Hair follicle dermal papilla cell (primary cell): Measurements from ENCODE around the gene TFF3. TPM values are rescaled to one million over a fixed set of nuclear protein-coding genes. Genes with fewer than 3 reads are reported as not detected.

Experiments
- total RNA-seq: library from RNA; depleted of rRNA; stranded (reverse); fragments of >200 nt; gene quantifications from 2 replicates; pipeline ENCODE4 v1.2.3, GENCODE V29; 2012

The TFF3 gene, protein sequence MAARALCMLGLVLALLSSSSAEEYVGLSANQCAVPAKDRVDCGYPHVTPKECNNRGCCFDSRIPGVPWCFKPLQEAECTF
- total RNA-seq, result not detected in 2 replicates

GRCh38 chr21:42315296-42315891 is at the start of gene TFF3:
Gene TFF3, minus strand, starts transcription at chr21:42315409. Its CDS starts 35 bp downstream, at chr21:42315374.

GRCh38 chr21:42350927-42351426 is 35.8 kb upstream of the TFF3 start, which contains the start of gene TFF2:
Gene TFF2, minus strand, starts transcription at chr21:42350994. Its CDS starts 37 bp downstream, at chr21:42350957.

Other genes starting within 250 kb of the TFF3 start
- under 0.01 TPM in 1 of 2 replicates, not detected in the other for gene UMODL1, start 244.1 kb downstream of the TFF3 start, total RNA-seq
- gene ABCG1, start 96.3 kb downstream of the TFF3 start, total RNA-seq, result under 0.01 TPM in 1 of 2 replicates, not detected in the other
- not detected in 2 replicates for gene TFF2, start 35.6 kb upstream of the TFF3 start, total RNA-seq
- not detected in 2 replicates for gene TFF1, start 51.1 kb upstream of the TFF3 start, total RNA-seq
- not detected in 2 replicates for gene TMPRSS3, start 80.6 kb upstream of the TFF3 start, total RNA-seq
- not detected in 2 replicates for gene UBASH3A, start 88.5 kb upstream of the TFF3 start, total RNA-seq
- gene RSPH1, start 180.8 kb upstream of the TFF3 start, total RNA-seq, result not detected in 2 replicates
- gene SLC37A1, start 198.4 kb upstream of the TFF3 start, total RNA-seq, result 0.36 and 0.65 TPM in 2 replicates